Endothelial cell of umbilical vein (primary cell): ENCODE results near the gene PCMTD2.

Source experiments
- EZH2 ChIP-seq: IDR thresholded peaks from 2 replicates; pipeline ENCODE4 v1.6.1; 2012; ENCODE audit warnings: borderline replicate concordance, low read depth, mild to moderate bottlenecking, moderate library complexity, low read length, inconsistent platforms; ENCODE audit not compliant: severe bottlenecking
- TF ChIP-seq, protein P1 (sequence below), 2 donors: IDR thresholded peaks; 1 replicate in 1 of 2; 2 replicates in 1 of 2; pipeline ENCODE4 v1.5.1; 2011; ENCODE audit warnings: low read length in 2 of 2, mild to moderate bottlenecking in 2 of 2, moderate library complexity in 2 of 2, control low read depth in 1 of 2, inconsistent platforms in 1 of 2, low read depth in 1 of 2; ENCODE audit not compliant: insufficient read depth in 1 of 2; ENCODE audit errors: extremely low read depth in 1 of 2

GRCh38 chr20:64222291-64222735, 33.2 kb upstream of the PCMTD2 start:
- TF ChIP-seq, protein P1, sequence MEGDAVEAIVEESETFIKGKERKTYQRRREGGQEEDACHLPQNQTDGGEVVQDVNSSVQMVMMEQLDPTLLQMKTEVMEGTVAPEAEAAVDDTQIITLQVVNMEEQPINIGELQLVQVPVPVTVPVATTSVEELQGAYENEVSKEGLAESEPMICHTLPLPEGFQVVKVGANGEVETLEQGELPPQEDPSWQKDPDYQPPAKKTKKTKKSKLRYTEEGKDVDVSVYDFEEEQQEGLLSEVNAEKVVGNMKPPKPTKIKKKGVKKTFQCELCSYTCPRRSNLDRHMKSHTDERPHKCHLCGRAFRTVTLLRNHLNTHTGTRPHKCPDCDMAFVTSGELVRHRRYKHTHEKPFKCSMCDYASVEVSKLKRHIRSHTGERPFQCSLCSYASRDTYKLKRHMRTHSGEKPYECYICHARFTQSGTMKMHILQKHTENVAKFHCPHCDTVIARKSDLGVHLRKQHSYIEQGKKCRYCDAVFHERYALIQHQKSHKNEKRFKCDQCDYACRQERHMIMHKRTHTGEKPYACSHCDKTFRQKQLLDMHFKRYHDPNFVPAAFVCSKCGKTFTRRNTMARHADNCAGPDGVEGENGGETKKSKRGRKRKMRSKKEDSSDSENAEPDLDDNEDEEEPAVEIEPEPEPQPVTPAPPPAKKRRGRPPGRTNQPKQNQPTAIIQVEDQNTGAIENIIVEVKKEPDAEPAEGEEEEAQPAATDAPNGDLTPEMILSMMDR (IDR thresholded peaks at IDR 0.05; ENCODE audit: extremely low read depth in 1 of 2, insufficient read depth in 1 of 2, low read depth in 1 of 2, low read length in 2 of 2): no peak
- no peak for TF ChIP-seq EZH2
